ENCODE results near the gene TRMT61A. TPM values are rescaled to one million over a fixed set of nuclear protein-coding genes. Genes with fewer than 3 reads are reported as not detected.
A peak's percentile ranks its signal among the peaks of the same experiment; 100 is the strongest.
"Not testable (repeated sequence)": the region's sequence is repeated elsewhere in the genome, so short reads cannot be mapped to it uniquely, and the experiment has no call there.

Gene TRMT61A
- total RNA-seq, 1 experiment from 2014 or later, result 19.9 TPM

DNA sequence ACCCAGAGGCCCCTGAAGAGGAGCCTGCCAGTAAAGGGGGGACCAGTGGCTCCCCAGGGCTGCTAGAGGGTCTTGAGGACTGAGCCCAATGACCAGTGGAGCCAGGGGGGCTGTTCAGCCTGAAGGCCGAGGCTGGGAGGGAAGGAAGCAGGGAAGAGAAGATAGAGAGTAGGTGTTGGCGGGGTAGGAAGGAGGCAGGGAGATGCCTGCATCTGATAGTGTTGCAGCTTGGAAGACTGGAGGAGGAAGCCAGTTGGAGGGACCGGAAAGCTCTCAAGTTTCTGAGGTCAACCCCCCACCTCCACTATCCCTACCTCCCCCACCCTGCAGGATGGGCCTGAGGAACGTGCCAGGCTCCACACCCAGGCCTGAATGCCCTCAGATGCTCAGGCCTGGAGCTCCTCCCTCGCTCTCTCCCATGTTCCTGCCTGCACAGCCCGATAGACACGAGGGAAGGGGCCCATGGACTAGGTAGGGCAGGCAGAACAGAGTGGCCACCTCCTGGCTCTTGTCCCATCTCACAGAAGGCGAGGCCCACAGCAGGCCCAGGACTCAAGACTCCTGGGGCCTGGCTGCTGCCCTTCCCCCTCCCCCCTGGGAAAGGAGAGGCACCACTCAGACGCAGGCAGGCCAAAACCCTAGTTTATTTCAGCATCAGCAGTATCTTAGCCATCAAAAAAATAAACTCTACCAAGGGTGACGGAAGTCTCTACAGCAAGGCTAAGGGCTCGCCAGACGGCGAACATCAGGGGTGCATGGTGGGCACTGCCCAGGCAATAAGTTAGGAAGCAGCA is 9.8 kb upstream of the TRMT61A start:
- in situ Hi-C loops (cut with HindIII; ENCODE audit: low pct_unique_long_range_greater_than_20kb, low sequenced_read_pairs), result no loop called here
- DNase-seq (ENCODE audit: low read depth, low spot score), result no peak

DNA sequence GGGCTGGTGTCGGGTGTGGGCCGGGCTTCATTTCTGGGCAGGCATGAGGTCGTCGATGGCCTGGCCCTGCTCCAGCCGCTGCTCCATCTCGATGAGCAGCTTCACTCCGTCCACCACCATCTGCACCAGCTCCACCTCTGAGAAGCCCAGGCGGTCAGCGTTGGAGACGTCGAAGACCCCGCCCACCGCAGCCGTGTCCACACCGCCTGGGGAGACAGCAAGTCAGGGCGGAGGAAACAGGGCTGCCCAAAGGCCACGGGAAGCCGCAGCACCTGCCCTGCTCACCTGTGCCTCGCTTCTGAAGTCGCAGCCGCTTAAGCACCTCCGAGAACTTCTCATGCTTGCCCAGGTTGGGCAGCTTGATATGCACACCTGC is 9.2 kb upstream of the TRMT61A start:
- no peak for DNase-seq (ENCODE audit: low read depth, low spot score)
- in situ Hi-C loops (cut with HindIII; ENCODE audit: low pct_unique_long_range_greater_than_20kb, low sequenced_read_pairs), result no loop called here

DNA sequence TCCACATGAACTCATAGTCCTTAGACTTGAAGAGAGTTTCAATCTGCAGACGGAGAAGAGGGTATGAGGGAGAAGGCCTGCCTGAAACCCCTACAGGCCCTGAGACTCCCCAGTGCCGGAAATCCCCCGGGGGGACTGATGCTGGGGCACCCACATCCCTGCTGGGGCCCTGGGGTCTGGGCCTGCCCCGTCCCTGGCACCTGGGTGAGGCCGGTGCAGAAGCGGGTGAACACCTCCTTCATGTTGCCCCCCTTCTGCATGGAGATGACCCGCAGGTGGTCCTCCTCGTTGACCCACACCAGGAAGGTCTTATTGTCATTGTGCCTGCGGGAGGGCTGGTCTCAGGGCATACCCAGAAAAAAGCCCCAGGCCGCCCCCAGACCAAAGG is 8.7 kb upstream of the TRMT61A start:
- in situ Hi-C loops (cut with HindIII; ENCODE audit: low pct_unique_long_range_greater_than_20kb, low sequenced_read_pairs), result no loop called here
- no peak for DNase-seq (ENCODE audit: low read depth, low spot score)

DNA sequence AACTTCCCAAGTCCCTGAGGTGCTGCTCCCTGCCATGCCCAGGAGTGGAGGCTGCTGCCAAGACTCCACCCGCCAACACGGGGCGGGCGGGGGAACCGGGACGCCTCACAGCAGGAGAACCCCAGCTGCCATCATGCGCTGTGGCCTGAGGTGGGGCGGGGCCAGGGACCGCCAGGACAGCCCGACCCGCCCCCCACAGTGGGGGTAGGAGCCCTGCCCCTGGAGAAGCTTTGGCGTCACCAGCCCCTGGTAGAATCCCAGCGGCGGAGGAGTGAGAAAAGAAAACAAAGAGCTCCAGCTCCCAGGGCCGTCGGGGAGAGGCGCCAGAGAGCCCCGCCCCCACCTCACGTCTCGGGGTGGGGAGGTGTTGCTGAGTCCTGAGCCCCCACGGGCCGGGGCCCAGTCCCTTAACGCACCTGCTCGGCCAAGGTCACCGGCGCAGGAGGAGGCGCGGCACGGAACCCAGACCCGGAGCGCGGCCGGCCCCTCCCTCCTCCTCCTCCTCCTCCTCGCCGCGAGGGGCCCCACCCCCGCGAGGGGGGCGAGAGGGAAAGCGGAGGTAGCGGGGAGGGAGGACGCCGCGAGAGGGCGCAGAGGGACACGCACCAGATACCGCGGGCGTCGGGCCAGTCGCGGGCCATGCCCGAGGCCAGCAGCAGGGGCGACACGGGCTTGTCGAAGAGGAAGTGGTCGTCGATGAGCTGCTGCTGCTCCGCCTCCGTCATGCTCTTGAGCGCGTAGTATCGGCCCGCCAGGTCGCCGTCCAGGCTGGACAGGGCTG is 8.1 kb upstream of the TRMT61A start:
- DNase-seq (ENCODE audit: low read depth, low spot score), result peak; percentile 57
- in situ Hi-C loops (cut with HindIII; ENCODE audit: low pct_unique_long_range_greater_than_20kb, low sequenced_read_pairs), result no loop called here

DNA sequence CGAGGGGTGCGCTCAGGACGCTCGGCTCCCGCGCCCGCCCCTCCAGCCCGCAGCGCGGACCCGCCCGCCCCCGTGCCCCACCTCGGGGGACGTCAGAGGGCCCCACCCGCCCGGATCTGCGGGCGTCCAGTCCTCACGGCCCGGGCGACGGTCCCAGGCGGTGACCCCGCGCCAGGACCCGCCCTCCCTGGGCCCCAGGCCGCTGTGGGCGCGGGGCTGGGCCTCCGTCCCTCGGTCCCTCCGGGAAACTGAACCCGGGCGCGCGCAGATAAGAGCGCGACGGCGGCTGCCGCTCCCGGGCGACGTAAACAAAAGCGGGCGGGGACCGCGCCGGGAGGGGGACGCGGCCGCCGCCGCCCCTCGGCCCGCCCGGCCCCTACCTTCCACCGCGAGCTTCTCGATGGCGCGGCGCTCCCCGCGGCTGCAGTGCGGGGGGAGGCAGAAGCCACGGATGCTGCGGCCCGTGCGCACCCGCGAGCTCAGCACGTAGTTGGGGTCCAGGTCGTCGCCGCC is 7.5 kb upstream of the TRMT61A start:
- in situ Hi-C loops (cut with HindIII; ENCODE audit: low pct_unique_long_range_greater_than_20kb, low sequenced_read_pairs), result no loop called here

DNA sequence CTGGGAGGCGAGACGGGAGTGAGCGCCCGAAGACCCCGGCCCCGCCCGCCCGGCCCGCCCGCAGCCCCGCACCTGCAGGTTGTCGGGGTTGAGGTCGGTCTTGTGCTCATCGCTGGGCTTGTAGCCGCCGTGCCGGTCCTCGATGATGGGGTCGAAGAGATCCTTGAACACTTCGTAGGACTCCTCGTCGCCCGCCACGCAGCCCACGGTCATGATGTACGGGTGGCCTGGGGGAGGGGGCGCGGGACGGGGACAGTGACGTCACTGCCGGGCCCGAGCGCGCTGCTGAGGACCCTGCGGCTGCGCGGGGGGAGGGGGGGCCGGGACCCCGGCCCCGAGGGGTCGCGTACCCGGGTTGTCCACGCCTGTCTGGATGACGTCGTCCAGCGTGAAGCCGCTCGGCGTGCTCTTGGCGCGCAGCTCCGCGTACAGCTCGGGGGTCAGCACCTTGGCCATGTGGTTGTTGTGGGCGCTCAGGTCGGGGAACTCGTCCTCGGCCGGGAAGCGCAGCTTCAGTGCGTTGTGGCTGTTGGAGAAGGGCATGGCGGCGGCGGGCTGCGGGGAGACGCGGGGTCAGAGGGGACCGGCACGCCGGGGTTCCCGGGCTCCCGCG is 6.9 kb upstream of the TRMT61A start:
- no peak for DNase-seq (ENCODE audit: low read depth, low spot score)
- in situ Hi-C loops (cut with HindIII; ENCODE audit: low pct_unique_long_range_greater_than_20kb, low sequenced_read_pairs), result no loop called here

More for the DNA sequence above, 7.5 kb upstream of the TRMT61A start:
- DNase-seq (ENCODE audit: low read depth, low spot score), result no peak

DNA sequence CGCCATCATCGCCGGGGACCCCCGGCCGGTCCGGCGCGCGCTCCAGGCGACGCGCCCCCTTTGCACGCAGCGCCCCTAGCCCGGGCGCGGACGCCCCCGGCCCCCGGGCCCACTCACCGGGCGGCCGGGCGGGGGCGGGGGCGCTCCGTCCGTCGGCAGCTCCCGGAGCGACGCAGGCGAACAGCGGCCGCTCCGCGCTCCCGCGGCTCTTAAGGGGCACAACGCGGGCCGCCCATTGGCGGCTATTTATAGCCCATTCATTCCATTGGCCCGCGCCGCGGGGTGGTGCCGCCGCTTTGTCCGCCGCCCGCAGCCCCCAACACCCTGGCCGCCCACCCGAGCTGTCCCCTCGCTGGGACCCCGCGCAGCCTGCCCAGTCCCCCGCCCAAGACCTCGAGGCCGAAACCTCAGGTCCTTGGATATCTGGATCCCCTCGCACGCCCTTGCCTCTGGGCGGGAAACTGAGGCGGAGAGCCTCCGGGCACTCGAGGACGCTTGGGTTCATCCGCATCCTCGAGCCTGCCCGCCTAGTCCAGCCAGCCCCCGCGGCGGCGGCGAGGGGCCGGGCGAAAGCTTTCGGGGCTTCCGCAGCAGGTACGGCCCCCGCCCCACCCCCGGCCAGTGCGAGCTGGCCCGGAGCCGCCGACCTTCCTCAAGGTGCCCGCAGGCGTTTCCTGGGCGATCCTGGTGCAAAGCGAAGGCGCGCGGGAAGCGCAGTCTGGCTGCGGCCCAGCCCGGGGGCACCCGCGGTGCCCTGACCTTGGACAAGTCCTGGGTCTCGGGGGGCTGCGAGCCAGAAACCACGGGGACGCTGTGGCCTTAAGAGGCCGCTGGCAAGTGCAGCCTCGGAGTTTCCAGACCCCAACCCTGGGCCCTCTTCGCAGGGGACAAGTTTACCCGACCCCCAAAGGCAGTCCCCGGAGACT is 6.1 kb upstream of the TRMT61A start, which contains the start of gene CKB:
Gene CKB, minus strand, starts transcription at position 182 of the 926 bp plus-strand sequence. CDS start 337 bp downstream, outside the sequence.
- DNase-seq (ENCODE audit: low read depth, low spot score), result peak; percentile 65

DNA sequence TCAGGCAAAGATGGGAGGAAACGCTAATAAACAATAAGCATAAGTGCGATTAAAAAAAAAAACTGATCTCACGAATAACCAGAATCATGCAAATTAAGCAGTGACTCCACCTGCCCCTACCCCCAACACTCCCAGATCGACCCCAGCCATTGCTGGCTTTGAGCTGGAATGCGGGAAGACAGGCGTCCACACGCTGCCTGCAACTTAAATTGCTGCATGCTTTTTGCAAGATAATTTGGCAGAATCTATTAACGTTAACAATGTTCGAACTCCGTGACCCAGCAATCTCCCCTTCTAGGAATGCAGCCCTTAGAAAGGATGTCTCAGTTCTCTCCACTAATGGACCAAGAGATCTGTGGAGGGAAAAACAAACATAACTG is 5.4 kb upstream of the TRMT61A start:
- DNase-seq (ENCODE audit: low read depth, low spot score), result no peak
- in situ Hi-C loops (cut with HindIII; ENCODE audit: low pct_unique_long_range_greater_than_20kb, low sequenced_read_pairs), result no loop called here

More for the DNA sequence above, 6.1 kb upstream of the TRMT61A start, which contains the start of gene CKB:
- in situ Hi-C loops (cut with HindIII; ENCODE audit: low pct_unique_long_range_greater_than_20kb, low sequenced_read_pairs), result no loop called here

DNA sequence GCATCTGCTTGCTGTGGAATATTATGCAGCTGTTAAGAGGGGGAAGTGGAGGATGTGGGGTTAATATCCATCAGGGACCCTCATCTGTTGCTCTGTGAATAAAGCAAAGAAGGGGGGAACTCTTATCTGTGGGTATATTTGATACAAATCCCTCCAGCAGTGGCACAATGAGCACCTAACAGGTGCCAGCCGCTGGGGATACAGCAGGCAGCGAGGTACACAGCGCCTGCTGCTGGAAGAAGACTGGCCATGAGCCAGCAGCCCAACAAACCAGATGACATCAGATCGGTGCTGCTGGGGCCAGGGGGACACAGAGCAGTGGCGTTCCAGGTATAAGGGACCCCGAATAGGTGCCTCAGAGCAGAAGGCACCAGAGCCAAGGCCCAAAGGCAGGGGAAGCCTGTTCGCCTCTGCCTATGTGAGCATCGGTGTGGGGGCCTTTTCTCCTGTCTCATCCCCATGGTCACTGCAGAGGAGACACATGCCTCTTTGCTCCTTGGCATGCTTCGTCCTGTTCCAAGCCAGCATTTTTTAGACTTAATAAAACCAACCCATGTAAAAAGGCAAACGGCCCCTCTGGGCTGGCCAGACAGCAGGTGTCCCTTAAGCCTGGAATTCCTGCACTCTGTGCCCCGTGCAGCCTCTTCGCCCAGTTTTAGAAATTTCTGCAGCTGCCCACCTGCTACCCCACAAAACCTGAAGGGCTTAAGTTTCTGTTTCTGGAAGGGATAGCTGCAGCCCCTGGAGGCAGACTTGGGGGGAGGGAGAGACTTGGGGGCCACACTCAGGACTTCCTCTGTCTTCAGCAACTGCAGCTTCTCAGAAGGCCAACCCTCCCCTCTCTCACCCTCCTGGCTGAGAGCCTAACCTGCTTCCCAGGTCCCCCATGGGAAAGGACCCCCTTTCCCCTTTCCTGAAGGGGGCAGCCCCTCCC is 4.7 kb upstream of the TRMT61A start:
- in situ Hi-C loops (cut with HindIII; ENCODE audit: low pct_unique_long_range_greater_than_20kb, low sequenced_read_pairs), result no loop called here
- no peak for DNase-seq (ENCODE audit: low read depth, low spot score)

DNA sequence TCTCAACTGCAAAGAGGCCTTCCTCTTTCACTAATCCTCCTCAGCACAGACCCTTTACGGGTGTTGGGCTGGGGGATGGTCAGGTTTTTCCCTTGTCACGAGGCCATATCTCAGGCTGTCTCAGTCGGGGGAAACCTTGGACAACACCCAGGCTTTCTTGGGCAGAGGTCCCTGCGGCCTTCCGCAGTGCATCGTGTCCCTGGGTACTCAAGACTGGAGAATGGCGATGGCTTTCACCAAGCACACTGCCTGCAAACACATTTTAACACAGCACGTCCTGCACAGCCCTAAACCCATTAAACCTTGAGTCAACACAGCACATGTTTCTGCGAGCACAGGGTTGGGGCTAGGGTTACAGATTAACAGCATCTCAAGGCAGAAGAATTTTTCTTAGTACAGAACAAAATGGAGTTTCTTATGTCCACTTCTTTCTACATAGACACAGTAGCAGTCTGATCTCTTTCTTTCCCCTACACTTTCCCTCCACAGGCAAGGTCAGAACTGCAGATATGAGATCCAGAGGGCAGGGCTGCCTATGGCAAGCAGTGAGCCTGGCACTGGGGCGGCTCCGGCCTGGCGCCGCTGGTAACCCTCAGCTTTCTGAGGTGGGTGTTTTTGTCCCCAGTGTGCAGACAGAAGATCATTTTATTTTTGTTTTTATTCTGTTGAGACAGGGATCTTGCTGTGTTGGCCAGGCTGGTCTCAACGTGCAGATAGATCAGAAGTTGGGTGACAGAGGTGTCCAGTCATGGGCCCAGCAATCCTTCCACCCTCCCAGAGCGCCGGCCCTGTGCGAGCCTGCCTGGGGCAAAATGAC is 3.4 kb upstream of the TRMT61A start:
- in situ Hi-C loops (cut with HindIII; ENCODE audit: low pct_unique_long_range_greater_than_20kb, low sequenced_read_pairs); DNase-seq (ENCODE audit: low read depth, low spot score): not testable (repeated sequence)

DNA sequence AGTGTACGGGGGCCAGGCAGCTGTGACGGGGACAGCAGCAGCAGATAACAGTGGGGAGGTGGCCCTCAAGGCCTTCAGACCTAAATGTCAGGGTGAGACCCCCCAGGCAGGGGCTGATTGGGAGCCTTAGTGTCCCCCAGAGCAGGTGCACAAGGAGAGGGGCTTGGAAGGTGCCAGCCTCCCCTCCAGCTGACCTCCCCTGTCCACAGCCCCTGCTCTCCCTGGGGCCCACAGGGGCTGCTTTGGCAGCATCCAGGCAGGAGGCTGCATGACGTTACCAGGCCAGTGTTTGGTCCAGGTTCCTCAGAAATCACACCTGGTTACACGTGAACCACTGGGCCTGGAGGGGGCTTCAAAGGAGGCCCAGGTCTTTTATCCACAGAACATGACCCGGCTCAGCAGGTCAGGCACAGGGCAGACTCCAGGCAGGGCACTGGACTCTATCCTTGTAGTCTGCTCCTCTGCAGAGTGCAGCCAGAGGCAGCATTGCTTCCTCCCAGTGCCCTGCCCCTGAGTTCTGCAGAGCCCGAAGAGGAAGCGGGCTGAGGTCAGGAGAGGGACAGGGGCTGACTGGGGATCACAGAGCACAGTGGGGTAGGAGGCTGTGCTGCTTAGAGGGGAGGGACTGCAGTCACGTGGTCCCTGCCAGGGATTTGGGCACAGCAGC is 2.6 kb upstream of the TRMT61A start:
- in situ Hi-C loops (cut with HindIII; ENCODE audit: low pct_unique_long_range_greater_than_20kb, low sequenced_read_pairs), result no loop called here

DNA sequence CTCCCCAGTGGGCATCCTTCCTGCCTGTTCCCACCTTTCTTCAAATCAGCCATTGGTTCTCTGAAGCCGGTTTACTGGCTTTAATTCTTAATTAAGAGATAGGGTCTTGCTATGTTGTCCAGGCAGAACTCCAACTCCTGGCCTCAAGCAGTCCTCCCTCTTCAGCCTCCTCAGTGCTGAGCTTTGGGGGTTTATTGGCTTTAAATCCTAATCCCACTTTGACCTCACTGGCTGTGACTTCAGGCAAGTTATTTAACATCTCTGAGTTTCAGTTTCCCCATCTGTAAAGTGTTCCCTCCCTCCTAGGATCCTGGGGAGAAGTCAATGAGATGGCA is 2.1 kb upstream of the TRMT61A start:
- DNase-seq (ENCODE audit: low read depth, low spot score), result no peak
- in situ Hi-C loops (cut with HindIII; ENCODE audit: low pct_unique_long_range_greater_than_20kb, low sequenced_read_pairs), result no loop called here

More for the DNA sequence above, 2.6 kb upstream of the TRMT61A start:
- no peak for DNase-seq (ENCODE audit: low read depth, low spot score)

DNA sequence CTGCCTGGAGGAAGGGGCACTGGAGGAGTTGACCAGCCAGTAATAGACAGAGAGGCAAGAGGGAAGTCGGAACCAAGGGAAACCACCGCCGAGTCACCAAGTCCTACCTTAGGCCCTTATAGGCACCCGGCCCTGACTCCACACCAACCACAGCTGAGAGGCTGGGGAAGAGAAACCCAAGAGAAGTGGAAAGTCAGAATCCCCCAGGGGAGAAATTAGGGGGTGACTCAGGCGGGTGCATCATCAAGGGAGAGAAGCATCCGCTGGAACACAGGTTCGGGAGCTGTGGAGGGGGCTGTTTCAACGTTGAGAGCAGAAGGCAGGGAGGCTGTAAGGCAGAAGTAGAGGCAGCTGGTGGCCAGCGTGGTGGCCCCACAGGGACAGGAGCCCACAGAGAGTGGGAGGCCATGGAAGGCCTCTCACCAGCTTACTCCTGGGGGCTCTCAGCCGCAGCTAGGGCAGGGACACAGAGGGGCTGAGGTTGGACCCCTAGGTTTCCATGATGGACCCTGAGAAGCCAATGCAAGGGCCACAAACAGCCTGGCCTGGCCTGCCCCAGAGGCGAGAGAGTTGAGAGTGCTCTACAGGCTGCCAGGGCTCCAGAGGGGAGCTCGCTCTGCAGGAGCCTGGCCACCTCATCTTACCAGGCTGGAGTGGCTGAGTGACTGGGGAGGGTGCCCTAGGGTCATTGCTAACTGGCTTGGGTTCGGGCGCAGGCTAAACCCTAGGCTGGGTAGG is 1.4 kb upstream of the TRMT61A start:
- in situ Hi-C loops (cut with HindIII; ENCODE audit: low pct_unique_long_range_greater_than_20kb, low sequenced_read_pairs), result no loop called here
- DNase-seq (ENCODE audit: low read depth, low spot score), result no peak

DNA sequence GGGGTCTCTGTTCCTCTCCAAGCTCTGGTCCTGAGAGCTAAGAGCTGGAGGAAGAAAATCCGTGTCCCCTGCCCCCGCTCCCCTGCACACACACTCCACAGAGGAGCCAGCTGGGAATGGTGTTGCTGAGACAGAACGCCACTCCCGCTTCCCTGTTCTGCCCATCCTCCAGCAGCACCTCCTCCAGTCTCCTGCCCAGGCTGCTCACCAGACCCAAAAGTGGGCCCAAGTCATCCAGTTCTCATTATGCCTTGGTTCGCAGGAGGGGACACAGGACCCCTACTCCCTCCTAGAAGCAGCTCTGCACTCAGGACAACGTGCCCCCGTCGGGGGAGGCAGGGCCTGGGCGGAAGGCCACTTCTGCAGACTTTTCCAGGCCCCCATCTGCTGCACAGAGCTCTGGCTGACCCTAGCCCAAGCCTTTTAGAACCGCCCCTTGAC is 830 bp upstream of the TRMT61A start:
- in situ Hi-C loops (cut with HindIII; ENCODE audit: low pct_unique_long_range_greater_than_20kb, low sequenced_read_pairs), result no loop called here
- peak; percentile 21 for DNase-seq (ENCODE audit: low read depth, low spot score)

All from SK-MEL-5 (cell line).